CD4-positive, alpha-beta T cell (primary cell): ENCODE results near the gene SAXO1. TPM values are rescaled to one million over a fixed set of nuclear protein-coding genes. Genes with fewer than 3 reads are reported as not detected.

Experiments used
- ATAC-seq: fragments of 200-7000 bp; cut with Tn5 transposase; one replicate; pipeline ENCODE4 v1.10.0; 2022; ENCODE audit warnings: mild to moderate bottlenecking; ENCODE audit not compliant: poor library complexity
- CTCF ChIA-PET: fragments of 350-600 bp; sonication (Branson Sonifier 250); formaldehyde crosslinking; loops from one replicate; lab custom pipeline; 2021; ENCODE audit warnings: antibody characterized with exemption, inconsistent platforms; lab: Charles Lee
- POLR2A ChIA-PET: fragments of 350-600 bp; sonication (Branson Sonifier 250); formaldehyde crosslinking; loops from one replicate; lab custom pipeline; 2021; ENCODE audit warnings: antibody characterized with exemption, inconsistent platforms; lab: Charles Lee
- DNase-seq, 14 experiments: peaks; one replicate each; pipeline ENCODE4 v3.0.0-alpha.2; 2013 to 2020; ENCODE audit warnings: mixed read lengths in 2 of 14
- H3K27ac ChIP-seq, 2 donors: one replicate each; pipeline versions ENCODE4 v1.5.1 to v1.7.0; 2013; ENCODE audit warnings: low read length in 2 of 2, low read depth in 1 of 2, mild to moderate bottlenecking in 1 of 2
- H3K27me3 ChIP-seq, 2 experiments: 1 replicate in 1 of 2; 2 replicates in 1 of 2; pipeline versions ENCODE4 v1.6.1 to v1.7.0; 2013; ENCODE audit warnings: low read length in 2 of 2, control low read depth in 1 of 2, mild to moderate bottlenecking in 1 of 2, moderate library complexity in 1 of 2; ENCODE audit not compliant: insufficient read depth in 2 of 2, control insufficient read depth in 1 of 2
- H3K36me3 ChIP-seq: one replicate; pipeline ENCODE4 v1.6.1; 2013; ENCODE audit warnings: low read length, control low read depth; ENCODE audit not compliant: insufficient read depth
- H3K4me1 ChIP-seq: one replicate; pipeline ENCODE4 v1.6.1; 2013; ENCODE audit warnings: low read length, control low read depth; ENCODE audit not compliant: insufficient read depth
- H3K4me3 ChIP-seq: one replicate; pipeline ENCODE4 v1.5.1; 2013; ENCODE audit warnings: mild to moderate bottlenecking, low read length, moderate library complexity
- H3K9me3 ChIP-seq, 2 experiments: 1 replicate in 1 of 2; 2 replicates in 1 of 2; pipeline versions ENCODE4 v1.6.1 to v1.7.0; 2013; ENCODE audit warnings: low read length in 2 of 2, mild to moderate bottlenecking in 2 of 2, control low read depth in 1 of 2, moderate library complexity in 1 of 2; ENCODE audit not compliant: control insufficient read depth in 1 of 2, insufficient read depth in 1 of 2
- H3K27ac Mint-ChIP-seq: one replicate; pipeline ENCODE4 v1.8.0; 2020; ENCODE audit warnings: mixed read lengths
- H3K27me3 Mint-ChIP-seq: one replicate; pipeline ENCODE4 v1.8.0; 2021; ENCODE audit warnings: mixed read lengths
- H3K36me3 Mint-ChIP-seq: one replicate; pipeline ENCODE4 v1.8.0; 2021; ENCODE audit warnings: low read depth, mixed read lengths
- H3K4me1 Mint-ChIP-seq: one replicate; pipeline ENCODE4 v1.8.0; 2021; ENCODE audit warnings: low read depth, mixed read lengths
- H3K4me3 Mint-ChIP-seq: one replicate; pipeline ENCODE4 v1.8.0; 2020; ENCODE audit warnings: mild to moderate bottlenecking, mixed read lengths
- H3K9me3 Mint-ChIP-seq: one replicate; pipeline ENCODE4 v1.8.0; 2020; ENCODE audit warnings: mixed read lengths
- CTCF ChIP-seq: fragments of 200-600 bp; IDR thresholded peaks from one replicate; pipeline ENCODE4 v1.8.0; 2022; ENCODE audit warnings: antibody characterized with exemption, mild to moderate bottlenecking
- intact Hi-C, 2 experiments: fragments of 100-400 bp; cut with DNase I in 1 of 2; cut with micrococcal nuclease in 1 of 2; formaldehyde crosslinking; loops; one replicate each; pipeline versions ENCODE4 v1.15.1 to v1.9.0; 2023 to 2025; cut with DNase I, micrococcal nuclease
- total RNA-seq, 174 experiments: library from RNA in 2 of 174; stranded (reverse) in 2 of 174; gene quantifications; one replicate each; pipeline ENCODE4 v1.2.3 and lab custom pipeline; 2021 to 2026

SAXO1 gene
- total RNA-seq, 2 experiments from 2014 or later: 0.19 to 0.34 TPM

- TF ChIP-seq CTCF: no peak
- H3K4me3 ChIP-seq: no peak overlapping the region
- Mint-ChIP-seq H3K9me3 (no peaks in the 10 kb centered on the region), H3K27ac (no peak overlapping the region), H3K36me3 (no peaks in the 10 kb centered on the region), H3K4me1 (no peaks in the 10 kb centered on the region), H3K4me3 (no peak overlapping the region), H3K27me3 (peaks cover 10% of the 10 kb centered on the region)
- intact Hi-C loops: no loop called here
- ATAC-seq (no peak), DNase-seq (no peak)
- H3K36me3 ChIP-seq: no peaks in the 10 kb centered on the region
- H3K4me1 ChIP-seq: no peaks in the 10 kb centered on the region
- no peaks in the 10 kb centered on the region for H3K9me3 ChIP-seq
- POLR2A ChIA-PET: no interaction called here
- H3K27ac ChIP-seq: no peak overlapping the region
- H3K27me3 ChIP-seq: peaks cover 0 to 6% of the 10 kb centered on the region in 2 experiments
- CTCF ChIA-PET: no interaction called here
Measured at GRCh38 chr9:19030899-19031298, 2.1 kb downstream of the SAXO1 start.

DNA sequence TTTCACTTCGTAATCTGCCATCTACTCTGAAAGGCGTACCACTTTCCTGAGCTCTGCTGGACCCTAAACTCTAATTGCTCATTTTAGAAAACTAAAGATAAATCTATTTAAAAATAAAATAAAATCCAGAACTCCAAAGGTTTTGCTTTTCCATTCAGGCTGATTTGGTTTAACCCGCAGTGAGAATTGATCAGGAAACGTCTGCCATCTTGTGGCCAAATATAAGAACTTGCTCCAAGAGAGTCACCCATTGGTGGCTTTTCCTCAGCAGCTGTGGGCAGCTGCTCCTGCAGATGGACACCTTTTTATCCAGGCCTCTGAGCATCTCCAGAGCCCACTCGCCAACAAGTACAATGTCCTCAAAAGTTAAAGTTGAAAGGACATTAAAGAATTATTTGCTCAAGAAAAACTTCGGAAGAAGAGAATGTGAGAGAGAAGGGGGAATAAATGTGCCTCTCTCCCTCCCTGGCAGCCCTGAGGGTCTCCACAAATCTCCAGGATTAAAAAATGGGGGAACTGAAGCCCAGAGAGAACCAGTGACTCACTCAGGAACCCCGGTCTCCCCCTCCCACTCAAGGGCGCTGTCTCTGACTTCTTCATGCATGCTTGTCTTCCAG, 4.1 kb downstream of the SAXO1 start:
- H3K27ac Mint-ChIP-seq: no peak overlapping the region
- no peak for ATAC-seq

DNA sequence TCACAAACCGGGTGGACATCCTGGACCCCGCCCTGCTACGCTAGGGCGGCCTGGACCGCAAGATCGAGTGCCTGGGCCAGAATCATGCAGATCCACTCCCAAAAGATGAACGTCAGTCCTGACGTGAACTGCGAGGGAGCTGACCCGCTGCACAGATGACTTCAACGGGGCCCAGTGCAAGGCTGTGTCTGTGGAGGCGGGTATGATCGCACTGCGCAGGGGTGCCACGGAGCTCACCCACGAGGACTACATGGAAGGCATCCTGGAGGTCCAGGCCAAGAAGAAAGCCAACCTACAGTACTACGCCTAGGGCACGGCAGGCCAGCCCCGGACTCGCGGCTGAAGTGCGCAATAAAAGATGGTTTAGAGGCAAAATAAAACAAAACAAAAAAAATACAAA, 5.2 kb downstream of the SAXO1 start:
- Histone ChIP-seq H3K4me1 (no peaks in the 10 kb centered on the region), H3K27ac (no peak overlapping the region), H3K9me3 (no peaks in the 10 kb centered on the region), H3K27me3 (peaks cover 0 to 6% of the 10 kb centered on the region in 2 experiments), H3K4me3 (no peak overlapping the region), H3K36me3 (no peaks in the 10 kb centered on the region)
- Mint-ChIP-seq H3K27me3 (peaks cover 16% of the 10 kb centered on the region), H3K4me1 (no peaks in the 10 kb centered on the region), H3K36me3 (no peaks in the 10 kb centered on the region), H3K9me3 (no peaks in the 10 kb centered on the region), H3K27ac (no peak overlapping the region), H3K4me3 (no peak overlapping the region)
- POLR2A ChIA-PET: interaction anchor here (0.5 kb wide), 1 partner anchor 143 kb away, joined by 3 read pairs; no protein-coding TSS in a partner anchor
- no peak for DNase-seq
- no peak for TF ChIP-seq CTCF
- CTCF ChIA-PET: interaction anchor here (0.6 to 1.4 kb wide), 3 partner anchors 21 to 213 kb away, joined by 3 to 4 read pairs (median 3); partner anchors contain the start of gene RRAGA
- ATAC-seq: no peak
- intact Hi-C loops: loop anchor here (2.0 to 10.0 kb wide), 4 partner anchors 429 to 1493 kb away; no protein-coding TSS in a partner anchor

More for the DNA sequence above, 4.1 kb downstream of the SAXO1 start:
- intact Hi-C loops: loop anchor here (2.0 to 10.0 kb wide), 4 partner anchors 428 to 1494 kb away; no protein-coding TSS in a partner anchor
- Mint-ChIP-seq H3K4me1 (no peaks in the 10 kb centered on the region), H3K4me3 (no peak overlapping the region), H3K27me3 (peaks cover 10% of the 10 kb centered on the region), H3K9me3 (no peaks in the 10 kb centered on the region), H3K36me3 (no peaks in the 10 kb centered on the region)
- no peaks in the 10 kb centered on the region for H3K36me3 ChIP-seq
- ChIA-PET CTCF (interaction anchor here (0.7 to 1.4 kb wide), 3 partner anchors 20 to 770 kb away, joined by 3 to 4 read pairs (median 4); partner anchors contain the start of gene RRAGA), POLR2A (no interaction called here)
- no peaks in the 10 kb centered on the region for H3K4me1 ChIP-seq
- peak in 4 of 14 experiments; percentile 33 to 62 (median 50) for DNase-seq
- H3K27ac ChIP-seq: no peak overlapping the region
- H3K4me3 ChIP-seq: no peak overlapping the region
- TF ChIP-seq CTCF: peak; percentile 75
- no peaks in the 10 kb centered on the region for H3K9me3 ChIP-seq
- H3K27me3 ChIP-seq: peaks cover 0 to 6% of the 10 kb centered on the region in 2 experiments
